ENCODE results near the gene GALNT18.

The GALNT18 gene

DNA sequence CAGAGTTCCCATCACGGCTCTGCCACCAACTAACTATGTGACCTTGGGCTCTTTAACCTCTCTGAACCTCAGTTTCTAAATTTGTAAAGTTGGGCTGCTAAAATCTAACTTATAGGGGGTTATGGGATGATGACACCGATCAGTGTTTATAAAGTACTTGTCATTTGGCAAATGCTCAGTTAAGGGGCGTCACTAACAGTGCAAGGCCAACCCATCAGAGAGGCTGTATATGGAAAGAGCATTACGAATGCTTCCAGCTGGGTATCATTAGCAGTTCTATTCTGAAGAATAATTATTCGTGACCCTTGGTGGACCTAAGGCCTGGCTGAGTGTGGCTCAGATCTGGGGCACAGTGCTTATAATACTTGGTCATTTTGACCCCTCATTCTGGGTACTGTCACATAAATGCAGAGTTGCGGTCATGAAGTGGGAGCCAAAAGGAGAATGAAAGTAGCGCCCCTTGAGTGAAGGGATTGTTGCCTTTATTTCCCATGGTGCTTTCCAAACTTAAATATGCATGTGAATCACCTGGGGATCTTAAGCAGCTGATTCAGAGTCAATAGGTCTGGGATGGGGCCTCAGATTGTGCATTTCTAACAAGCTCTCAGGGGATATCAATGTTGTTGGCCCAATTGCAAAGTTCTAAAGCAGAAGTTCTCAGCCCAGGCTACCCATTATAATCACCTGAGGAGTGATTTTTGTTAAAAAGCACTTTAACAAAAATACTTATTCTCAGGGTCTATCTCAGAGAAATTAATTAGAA lies 384.6 kb downstream of the GALNT18 start:
- Histone ChIP-seq H3K79me2 (ENCODE audit: insufficient read depth, low read length) (no peaks in the 10 kb centered on the region), H3K36me3 (ENCODE audit: low read length) (no peaks in the 10 kb centered on the region), H3K9me3 (ENCODE audit: insufficient read depth, low read length) (no peaks in the 10 kb centered on the region), H3F3A (ENCODE audit: insufficient read depth) (no peaks in the 10 kb centered on the region), H3K9ac (ENCODE audit: low read length) (no peak overlapping the region), H3K4me3 (ENCODE audit: insufficient read depth, low read length, poor library complexity, severe bottlenecking) (no peak overlapping the region), H3K27ac (ENCODE audit: low read depth, low read length) (no peak overlapping the region), H4K20me1 (ENCODE audit: low read depth, low read length) (no peaks in the 10 kb centered on the region), H3K4me2 (ENCODE audit: low read depth, low read length, poor library complexity, severe bottlenecking) (no peak overlapping the region), H2AFZ (ENCODE audit: low read depth, low read length, severe bottlenecking) (no peak overlapping the region), H3K27me3 (ENCODE audit: low read length) (no peaks in the 10 kb centered on the region), H3K9me2 (replicated peaks; ENCODE audit: insufficient read depth, low read length) (no peaks in the 10 kb centered on the region)
- TF ChIP-seq, protein P1, sequence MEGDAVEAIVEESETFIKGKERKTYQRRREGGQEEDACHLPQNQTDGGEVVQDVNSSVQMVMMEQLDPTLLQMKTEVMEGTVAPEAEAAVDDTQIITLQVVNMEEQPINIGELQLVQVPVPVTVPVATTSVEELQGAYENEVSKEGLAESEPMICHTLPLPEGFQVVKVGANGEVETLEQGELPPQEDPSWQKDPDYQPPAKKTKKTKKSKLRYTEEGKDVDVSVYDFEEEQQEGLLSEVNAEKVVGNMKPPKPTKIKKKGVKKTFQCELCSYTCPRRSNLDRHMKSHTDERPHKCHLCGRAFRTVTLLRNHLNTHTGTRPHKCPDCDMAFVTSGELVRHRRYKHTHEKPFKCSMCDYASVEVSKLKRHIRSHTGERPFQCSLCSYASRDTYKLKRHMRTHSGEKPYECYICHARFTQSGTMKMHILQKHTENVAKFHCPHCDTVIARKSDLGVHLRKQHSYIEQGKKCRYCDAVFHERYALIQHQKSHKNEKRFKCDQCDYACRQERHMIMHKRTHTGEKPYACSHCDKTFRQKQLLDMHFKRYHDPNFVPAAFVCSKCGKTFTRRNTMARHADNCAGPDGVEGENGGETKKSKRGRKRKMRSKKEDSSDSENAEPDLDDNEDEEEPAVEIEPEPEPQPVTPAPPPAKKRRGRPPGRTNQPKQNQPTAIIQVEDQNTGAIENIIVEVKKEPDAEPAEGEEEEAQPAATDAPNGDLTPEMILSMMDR (IDR thresholded peaks at IDR 0.05; ENCODE audit: insufficient read depth, low read length, poor library complexity, severe bottlenecking) = no peak
- no peak for TF ChIP-seq EZH2phosphoT487 (conservative IDR thresholded peaks at IDR 0.05; ENCODE audit: low read length)

DNA sequence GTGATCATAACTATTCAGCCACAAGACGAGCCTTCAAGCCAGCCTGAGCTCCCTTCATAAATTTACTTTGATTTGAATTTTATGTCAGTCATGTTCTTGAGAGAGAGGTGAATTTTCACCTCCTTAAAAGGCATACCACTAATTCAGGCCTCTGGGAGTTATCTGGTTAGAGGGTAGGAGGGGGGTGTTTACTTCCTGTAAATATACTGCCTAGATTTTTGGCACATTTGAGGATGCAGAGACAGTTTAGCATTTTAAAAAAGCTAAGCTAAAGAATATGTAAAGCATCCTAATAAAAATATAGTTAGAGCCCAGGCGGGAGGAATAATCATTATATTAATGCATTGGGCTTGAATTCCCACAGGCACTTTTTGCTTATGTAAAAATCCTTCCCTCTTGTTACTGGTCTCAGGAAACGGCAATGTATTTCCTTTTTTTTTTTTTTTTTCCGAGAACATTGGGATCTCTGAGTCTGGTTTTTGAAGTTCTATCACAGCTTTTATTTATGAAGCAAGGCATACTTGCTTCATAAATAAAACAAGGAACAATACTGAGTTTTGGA lies 385.2 kb downstream of the GALNT18 start:
- no peak for TF ChIP-seq EZH2phosphoT487 (conservative IDR thresholded peaks at IDR 0.05; ENCODE audit: low read length)
- TF ChIP-seq, protein P1 (IDR thresholded peaks at IDR 0.05; ENCODE audit: insufficient read depth, low read length, poor library complexity, severe bottlenecking) = no peak
- Histone ChIP-seq H2AFZ (ENCODE audit: low read depth, low read length, severe bottlenecking) (no peak overlapping the region), H3K27me3 (ENCODE audit: low read length) (no peaks in the 10 kb centered on the region), H3K9me2 (replicated peaks; ENCODE audit: insufficient read depth, low read length) (no peaks in the 10 kb centered on the region), H4K20me1 (ENCODE audit: low read depth, low read length) (no peaks in the 10 kb centered on the region), H3K27ac (ENCODE audit: low read depth, low read length) (no peak overlapping the region), H3K4me2 (ENCODE audit: low read depth, low read length, poor library complexity, severe bottlenecking) (no peak overlapping the region), H3K36me3 (ENCODE audit: low read length) (no peaks in the 10 kb centered on the region), H3K4me3 (ENCODE audit: insufficient read depth, low read length, poor library complexity, severe bottlenecking) (no peak overlapping the region), H3F3A (ENCODE audit: insufficient read depth) (no peaks in the 10 kb centered on the region), H3K9me3 (ENCODE audit: insufficient read depth, low read length) (no peaks in the 10 kb centered on the region), H3K79me2 (ENCODE audit: insufficient read depth, low read length) (no peaks in the 10 kb centered on the region), H3K9ac (ENCODE audit: low read length) (no peak overlapping the region)

DNA sequence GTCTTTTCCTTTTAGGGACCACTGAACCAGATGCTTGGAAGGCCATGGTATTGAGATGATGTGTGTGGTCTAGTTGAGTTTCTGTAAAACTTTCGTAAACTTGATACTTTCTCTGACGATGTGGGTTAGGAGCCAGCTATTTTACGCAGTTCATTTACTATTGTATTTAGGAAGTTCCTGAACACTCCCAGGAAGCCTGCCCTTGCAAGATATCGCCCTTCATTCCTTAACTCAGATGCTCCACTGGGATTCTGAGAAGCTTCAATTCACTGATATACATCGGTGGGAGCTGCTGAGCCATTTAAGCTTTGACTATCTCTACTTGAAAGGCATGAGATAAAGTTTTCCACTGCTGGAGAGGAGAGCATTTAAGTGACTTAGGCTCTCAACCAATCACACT lies 390.0 kb downstream of the GALNT18 start:
- no peaks in the 10 kb centered on the region for H4K20me1 ChIP-seq (ENCODE audit: low read depth, low read length)
- no peak overlapping the region for H2AFZ ChIP-seq (ENCODE audit: low read depth, low read length, severe bottlenecking)
- no peak overlapping the region for H3K4me2 ChIP-seq (ENCODE audit: low read depth, low read length, poor library complexity, severe bottlenecking)
- no peaks in the 10 kb centered on the region for H3K36me3 ChIP-seq (ENCODE audit: low read length)
- no peak overlapping the region for H3K27ac ChIP-seq (ENCODE audit: low read depth, low read length)
- H3K9me2 ChIP-seq (replicated peaks; ENCODE audit: insufficient read depth, low read length) = no peaks in the 10 kb centered on the region
- H3F3A ChIP-seq (ENCODE audit: insufficient read depth) = no peaks in the 10 kb centered on the region
- H3K9me3 ChIP-seq (ENCODE audit: insufficient read depth, low read length) = no peaks in the 10 kb centered on the region
- H3K4me3 ChIP-seq (ENCODE audit: insufficient read depth, low read length, poor library complexity, severe bottlenecking) = no peak overlapping the region
- no peaks in the 10 kb centered on the region for H3K79me2 ChIP-seq (ENCODE audit: insufficient read depth, low read length)
- no peaks in the 10 kb centered on the region for H3K27me3 ChIP-seq (ENCODE audit: low read length)
- no peak overlapping the region for H3K9ac ChIP-seq (ENCODE audit: low read length)
- no peak for TF ChIP-seq EZH2phosphoT487 (conservative IDR thresholded peaks at IDR 0.05; ENCODE audit: low read length)
- TF ChIP-seq, protein P1 (IDR thresholded peaks at IDR 0.05; ENCODE audit: insufficient read depth, low read length, poor library complexity, severe bottlenecking) = no peak

Data from SU-DHL-6 (cell line).